PC-3 (cell line): ENCODE measurements around the gene LMBR1.

Source experiments
- CTCF ChIP-seq: fragments of 300-600 bp; sonication (generic); conservative IDR thresholded peaks from 2 replicates; pipeline ENCODE4 v1.5.1; 2017; ENCODE audit warnings: antibody characterized with exemption, low read depth, mild to moderate bottlenecking, low read length
- EZH2 ChIP-seq: fragments of 300-600 bp; sonication (generic); IDR thresholded peaks from one replicate; pipeline ENCODE4 v1.6.1; 2017; ENCODE audit warnings: antibody characterized with exemption, mild to moderate bottlenecking, low read length; ENCODE audit not compliant: unreplicated experiment
- EZH2phosphoT487 ChIP-seq: fragments of 300-600 bp; sonication (generic); IDR thresholded peaks from 2 replicates; pipeline ENCODE4 v1.6.1; 2018; ENCODE audit warnings: mild to moderate bottlenecking, antibody characterized with exemption, low read length, borderline replicate concordance

GRCh38 chr7:156684251-156684650 lies 208.7 kb downstream of the LMBR1 start:
- TF ChIP-seq CTCF (no peak), EZH2 (no peak), EZH2phosphoT487 (no peak)
